HG03045 (cell line): ENCODE data around the gene KDF1.

Experiments used
- ATAC-seq: cut with Tn5 transposase; IDR thresholded peaks from one replicate; pipeline ENCODE4 v1.9.1; 2021; ENCODE audit warnings: mild to moderate bottlenecking, moderate library complexity; ENCODE audit not compliant: unreplicated experiment

The KDF1 gene, protein sequence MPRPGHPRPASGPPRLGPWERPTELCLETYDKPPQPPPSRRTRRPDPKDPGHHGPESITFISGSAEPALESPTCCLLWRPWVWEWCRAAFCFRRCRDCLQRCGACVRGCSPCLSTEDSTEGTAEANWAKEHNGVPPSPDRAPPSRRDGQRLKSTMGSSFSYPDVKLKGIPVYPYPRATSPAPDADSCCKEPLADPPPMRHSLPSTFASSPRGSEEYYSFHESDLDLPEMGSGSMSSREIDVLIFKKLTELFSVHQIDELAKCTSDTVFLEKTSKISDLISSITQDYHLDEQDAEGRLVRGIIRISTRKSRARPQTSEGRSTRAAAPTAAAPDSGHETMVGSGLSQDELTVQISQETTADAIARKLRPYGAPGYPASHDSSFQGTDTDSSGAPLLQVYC

GRCh38 chr1:26959722-26960624 lies at the start of gene KDF1:
KDF1 (minus strand) TSS chr1:26960468; CDS start chr1:26952380, 8,088 bp downstream.
- ATAC-seq, result no peak

- no peak for ATAC-seq
These were observed 49.4 kb upstream of the KDF1 start for GRCh38 chr1:27009601-27010197.

DNA sequence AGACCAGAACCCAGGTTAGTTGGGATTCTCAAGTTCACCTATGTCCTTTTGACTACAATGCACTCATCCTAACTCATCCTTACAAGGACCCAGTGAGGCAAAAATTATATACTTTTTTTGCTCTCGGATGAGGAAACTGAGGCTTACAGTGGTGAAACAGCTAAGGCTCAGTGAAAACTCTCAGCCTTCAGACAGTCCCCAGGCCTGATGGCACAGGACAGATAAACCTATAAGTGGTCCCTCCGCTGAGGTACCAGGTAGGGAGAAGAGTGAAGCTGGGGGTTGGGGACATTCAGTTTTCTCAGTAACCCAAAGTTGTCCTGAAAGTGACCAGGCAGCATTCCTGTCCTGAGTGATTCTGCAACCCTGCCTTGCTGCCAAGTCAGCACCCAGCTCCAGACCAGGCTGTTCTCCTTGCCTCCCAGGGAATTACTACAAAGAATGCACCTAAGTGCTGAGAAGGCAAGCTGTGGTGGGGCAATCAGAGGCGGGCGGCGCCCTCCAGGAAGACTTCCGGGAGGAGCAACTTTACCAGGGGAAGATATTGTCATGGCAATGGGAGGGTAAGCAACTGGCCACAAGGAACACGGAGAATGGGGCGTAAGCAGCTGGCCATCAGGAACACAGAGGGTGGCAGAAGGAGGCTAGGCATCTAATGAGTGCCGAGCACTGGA lies 47.8 kb upstream of the KDF1 start:
- ATAC-seq, result no peak

- ATAC-seq, result no peak
These were observed 46.4 kb upstream of the KDF1 start for GRCh38 chr1:27006683-27007082.

DNA sequence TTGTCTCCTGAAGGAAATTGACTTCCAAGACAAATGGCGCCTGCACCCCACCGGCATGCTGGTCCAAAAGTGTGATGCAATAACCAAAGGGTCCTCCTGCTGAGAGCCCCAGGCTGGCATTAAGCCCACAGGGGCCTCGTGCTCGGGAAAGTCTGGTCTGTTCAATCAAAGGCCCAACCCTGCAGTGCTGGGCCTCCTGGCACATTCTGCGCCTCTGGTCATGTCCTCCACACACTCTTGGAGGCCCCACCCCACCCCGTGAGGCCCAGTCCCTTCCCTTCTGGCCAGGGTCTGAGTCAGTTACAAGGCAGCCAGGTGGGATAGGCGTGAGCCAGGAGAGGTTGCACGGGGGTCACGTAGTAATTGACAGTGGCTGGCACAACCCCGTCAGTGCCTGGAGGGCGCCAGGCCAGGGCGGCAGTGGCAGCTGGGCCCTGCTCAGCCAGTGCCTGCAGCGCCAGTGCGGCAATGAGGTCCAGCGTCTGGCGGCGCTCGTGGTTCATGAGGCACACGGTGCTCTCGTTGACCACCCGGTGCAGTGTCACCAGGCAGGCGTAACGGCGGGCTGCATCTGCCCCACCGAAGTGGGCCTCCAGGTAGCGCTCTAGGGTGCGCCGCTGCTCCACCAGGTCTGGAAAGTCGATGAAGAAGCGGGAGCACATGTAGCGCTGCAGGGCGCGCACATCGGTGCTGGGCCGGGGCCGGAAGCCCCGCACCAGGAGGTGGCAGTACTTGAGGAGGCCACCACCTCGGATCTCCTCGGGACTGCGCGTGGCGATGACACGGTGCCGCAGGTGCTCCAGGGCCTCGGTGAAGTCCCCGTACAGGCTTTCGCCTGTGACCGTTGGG lies 45.6 kb upstream of the KDF1 start:
- no peak for ATAC-seq

DNA sequence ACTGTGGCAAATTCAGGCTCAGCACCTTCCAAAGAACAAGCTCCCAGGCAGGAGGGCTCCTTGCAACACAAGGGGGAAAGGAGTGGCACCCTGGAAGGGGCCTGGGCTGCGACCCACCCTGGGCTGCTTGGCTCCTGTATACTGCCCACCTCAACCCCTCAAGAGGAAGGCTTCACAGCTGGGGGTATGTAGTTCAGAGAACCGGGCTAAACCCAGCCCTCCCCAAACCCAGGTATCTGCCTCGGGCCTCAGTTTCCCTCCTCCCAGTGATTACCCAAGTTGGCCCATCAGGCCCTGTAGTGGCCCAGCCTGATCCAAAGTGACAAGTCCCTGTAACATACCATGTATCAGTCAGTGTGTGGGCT lies 44.9 kb upstream of the KDF1 start:
- no peak for ATAC-seq

- no peak for ATAC-seq
These were observed 44.4 kb upstream of the KDF1 start for GRCh38 chr1:27004471-27005165.

DNA sequence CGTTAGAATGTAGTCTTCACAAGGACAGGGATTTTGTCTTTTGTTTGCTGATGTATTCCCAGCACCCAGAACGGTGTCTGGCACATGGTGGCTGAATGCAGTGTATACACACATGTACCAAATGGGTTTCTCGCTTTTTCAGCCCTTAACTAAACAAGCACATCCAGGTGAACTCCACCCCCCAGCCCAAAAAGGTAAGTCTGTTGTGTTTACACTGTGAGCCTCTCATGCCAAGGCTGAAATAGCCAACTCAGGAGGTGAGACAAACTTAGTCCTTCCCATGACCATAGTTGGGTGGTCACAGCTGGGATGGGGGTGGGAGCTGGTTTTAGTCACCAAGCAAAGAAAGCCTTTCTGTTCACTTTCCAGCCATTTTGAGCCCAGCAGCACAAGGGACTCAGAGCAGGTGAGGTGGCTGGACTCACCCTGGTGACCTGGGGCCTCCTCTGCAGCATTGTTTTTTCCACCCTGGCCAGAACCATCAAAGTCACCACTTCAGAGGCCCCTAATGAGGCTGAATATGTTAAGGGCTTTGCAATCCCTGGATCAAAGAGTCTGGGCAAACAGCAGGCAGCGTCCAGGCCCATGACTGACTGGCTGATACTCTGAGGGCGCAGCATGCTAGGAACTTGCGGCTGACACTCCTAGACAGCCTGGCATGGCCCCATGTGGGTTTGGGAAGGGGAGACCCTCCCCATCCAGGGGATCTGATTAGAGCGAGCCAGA lies 43.6 kb upstream of the KDF1 start:
- no peak for ATAC-seq

- ATAC-seq, result no peak
These were observed 41.5 kb upstream of the KDF1 start for GRCh38 chr1:27001570-27002360.

GRCh38 chr1:27000817-27001460 lies 40.7 kb upstream of the KDF1 start:
- no peak for ATAC-seq

DNA sequence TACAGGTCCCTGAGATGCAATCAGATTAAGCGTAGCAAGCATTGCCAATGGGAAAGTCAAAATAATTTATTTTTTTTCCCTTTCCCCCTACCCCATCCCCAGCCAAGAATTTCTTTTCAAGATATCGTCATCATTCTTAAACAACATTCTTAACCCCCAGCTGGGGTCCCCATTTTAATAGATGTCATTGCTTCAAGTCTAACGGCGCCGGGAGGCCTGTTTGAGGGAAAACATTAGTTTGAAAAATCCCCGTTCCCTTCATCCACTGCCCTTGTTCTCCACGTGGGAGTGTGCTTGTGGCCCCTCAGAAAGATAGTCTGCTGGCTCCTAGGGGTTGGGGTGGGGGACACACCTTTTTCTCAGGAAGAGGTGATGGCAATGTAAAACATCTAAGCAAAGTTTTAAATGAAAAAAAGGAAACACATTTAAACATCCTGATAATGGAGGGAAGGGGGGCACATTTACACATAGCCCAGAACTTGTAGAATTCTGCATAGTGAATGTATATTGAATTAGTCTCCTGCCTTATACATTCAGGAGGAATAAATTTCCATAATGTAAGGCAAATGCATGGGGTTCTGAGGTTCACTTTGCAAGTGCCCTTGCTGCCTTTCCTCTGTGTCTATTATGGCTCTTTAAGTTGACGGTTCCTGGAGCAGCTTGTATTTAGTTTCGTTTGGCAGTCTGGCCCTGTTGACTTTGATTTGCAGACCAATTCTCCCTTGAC lies 40.0 kb upstream of the KDF1 start:
- ATAC-seq, result no peak

DNA sequence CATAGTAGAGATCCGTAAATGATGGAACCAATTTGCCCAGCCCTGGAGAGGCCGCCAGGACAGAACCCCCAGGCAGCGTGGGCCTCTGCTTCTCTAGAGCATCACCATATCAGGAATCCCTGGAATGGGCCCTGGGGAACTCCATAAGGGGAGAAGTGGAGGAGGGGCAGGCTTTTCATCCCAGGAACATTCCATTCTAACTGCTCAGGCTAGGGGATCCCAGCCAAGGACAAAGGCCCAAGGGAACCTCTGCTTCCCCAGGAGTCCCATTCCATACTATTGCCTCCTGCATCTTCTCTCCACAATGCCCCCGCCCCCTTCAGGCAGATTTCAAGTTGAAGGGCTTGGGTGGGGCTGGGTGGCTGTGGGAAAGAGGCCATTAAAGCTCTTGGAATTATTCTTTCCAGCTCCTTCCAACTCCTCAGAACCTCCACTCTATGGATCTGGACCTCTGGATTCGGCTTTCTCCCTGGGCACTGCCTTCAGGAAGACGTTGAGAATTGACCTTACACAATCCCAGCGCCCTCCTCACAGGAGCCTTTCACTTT lies 39.2 kb upstream of the KDF1 start:
- ATAC-seq, result no peak

GRCh38 chr1:26998429-26999300 lies 38.4 kb upstream of the KDF1 start:
- ATAC-seq, result no peak

DNA sequence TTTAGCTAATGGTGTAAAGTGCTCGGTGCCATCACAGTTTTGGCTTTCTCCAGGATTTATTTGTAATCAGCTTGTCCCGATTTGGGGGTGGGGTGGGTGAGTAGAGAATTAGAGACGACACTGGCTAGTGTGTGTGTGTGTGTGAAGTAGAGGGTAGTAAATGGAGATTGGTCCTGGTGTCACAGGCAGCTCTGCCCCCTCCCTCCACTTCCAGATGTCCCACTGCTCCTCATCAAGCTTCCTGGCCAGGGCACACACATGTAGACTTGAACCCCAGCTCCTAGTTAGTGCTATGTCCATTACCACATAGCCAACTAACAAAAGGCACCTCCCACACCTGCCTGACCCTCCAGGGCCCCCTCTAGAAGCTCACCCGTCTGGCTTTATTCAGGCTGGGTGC lies 36.4 kb upstream of the KDF1 start:
- no peak for ATAC-seq

DNA sequence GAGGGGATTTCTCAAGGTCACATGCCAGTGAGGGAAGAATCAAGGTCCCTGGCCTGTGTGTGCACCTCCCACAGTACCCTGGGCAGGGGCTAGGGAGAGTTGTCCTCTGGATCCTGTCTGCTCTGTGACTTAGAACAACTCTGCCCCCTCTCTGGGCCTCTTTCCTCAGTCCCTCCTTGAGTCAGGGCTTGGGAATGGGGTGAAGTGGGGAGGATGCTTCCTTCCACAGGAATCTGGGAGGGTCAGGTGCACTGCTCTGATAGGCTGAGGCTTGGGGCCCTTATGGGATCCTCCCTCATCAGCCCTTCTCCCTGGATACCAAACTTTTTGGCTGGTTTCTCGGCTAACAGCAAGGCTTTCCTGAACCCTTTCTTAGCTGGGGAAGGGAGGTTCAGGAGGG lies 35.8 kb upstream of the KDF1 start:
- ATAC-seq, result no peak
